Neuronal stem cell (in vitro differentiated cells): ENCODE measurements around the gene KRTAP1-5.
A peak's percentile ranks its signal among the peaks of the same experiment; 100 is the strongest.

Experiments
- DNase-seq: peaks from one replicate; pipeline ENCODE4 v3.0.0-alpha.2; 2013; ENCODE audit warnings: low spot score
- H2AFZ ChIP-seq: one replicate; pipeline ENCODE4 v1.6.1; 2013; ENCODE audit warnings: mild to moderate bottlenecking, low read length, inconsistent platforms
- H2AK5ac ChIP-seq: 2 replicates; pipeline ENCODE4 v1.6.1; 2013; ENCODE audit warnings: low read depth, mild to moderate bottlenecking, inconsistent platforms, low read length, moderate library complexity, mixed read lengths
- H2BK120ac ChIP-seq: 2 replicates; pipeline ENCODE4 v1.6.1; 2013; ENCODE audit warnings: low read depth, mild to moderate bottlenecking, inconsistent platforms, low read length, moderate library complexity, mixed read lengths
- H2BK12ac ChIP-seq: one replicate; pipeline ENCODE4 v1.6.1; 2013; ENCODE audit warnings: low read length, inconsistent platforms
- H2BK15ac ChIP-seq: 2 replicates; pipeline ENCODE4 v1.6.1; 2013; ENCODE audit warnings: mild to moderate bottlenecking, low read length, inconsistent platforms, mixed read lengths
- H2BK5ac ChIP-seq: one replicate; pipeline ENCODE4 v1.6.1; 2013; ENCODE audit warnings: inconsistent platforms, mild to moderate bottlenecking, low read length, moderate library complexity
- H3K14ac ChIP-seq: one replicate; pipeline ENCODE4 v1.6.1; 2013; ENCODE audit warnings: low read length, inconsistent platforms
- H3K18ac ChIP-seq: 2 replicates; pipeline ENCODE4 v1.6.1; 2013; ENCODE audit warnings: low read length, inconsistent platforms
- H3K23ac ChIP-seq: 2 replicates; pipeline ENCODE4 v1.6.1; 2013; ENCODE audit warnings: low read depth, mild to moderate bottlenecking, mixed read lengths, low read length, inconsistent platforms; ENCODE audit not compliant: poor library complexity
- H3K27ac ChIP-seq: replicated peaks from 3 replicates; pipeline ENCODE4 v1.5.1; 2013; ENCODE audit warnings: low read length, inconsistent platforms
- H3K27me3 ChIP-seq, 3 experiments: 2 replicates each; pipeline ENCODE4 v1.6.1; 2013; ENCODE audit warnings: low read length in 3 of 3, mild to moderate bottlenecking in 2 of 3, inconsistent platforms in 1 of 3, low read depth in 1 of 3, mixed read lengths in 1 of 3, moderate library complexity in 1 of 3; ENCODE audit not compliant: control insufficient read depth in 3 of 3, insufficient read depth in 3 of 3
- H3K36me3 ChIP-seq, 2 donors: replicated peaks in 1 of 2; 2 replicates each; pipeline ENCODE4 v1.6.1; 2013; ENCODE audit warnings: low read length in 2 of 2; ENCODE audit not compliant: control insufficient read depth in 2 of 2, insufficient read depth in 2 of 2
- H3K4ac ChIP-seq: 2 replicates; pipeline ENCODE4 v1.6.1; 2013; ENCODE audit warnings: inconsistent platforms, mild to moderate bottlenecking, low read length, moderate library complexity
- H3K4me1 ChIP-seq, 2 donors: 1 replicate in 1 of 2; 2 replicates in 1 of 2; pipeline ENCODE4 v1.6.1; 2013; ENCODE audit warnings: low read length in 2 of 2, low read depth in 1 of 2; ENCODE audit not compliant: control insufficient read depth in 2 of 2, insufficient read depth in 1 of 2
- H3K4me2 ChIP-seq: one replicate; pipeline ENCODE4 v1.6.1; 2013; ENCODE audit warnings: mild to moderate bottlenecking, low read length, inconsistent platforms; ENCODE audit not compliant: insufficient read depth, poor library complexity, severe bottlenecking
- H3K4me3 ChIP-seq, 2 donors: 2 replicates each; pipeline ENCODE4 v1.5.1; 2013; ENCODE audit warnings: low read length in 2 of 2, mild to moderate bottlenecking in 2 of 2, inconsistent platforms in 1 of 2, moderate library complexity in 1 of 2
- H3K79me1 ChIP-seq: one replicate; pipeline ENCODE4 v1.6.1; 2013; ENCODE audit warnings: low read depth, mild to moderate bottlenecking, inconsistent platforms, low read length, moderate library complexity
- H3K9ac ChIP-seq: one replicate; pipeline ENCODE4 v1.6.1; 2013; ENCODE audit warnings: mild to moderate bottlenecking, low read depth, low read length, inconsistent platforms; ENCODE audit not compliant: poor library complexity
- H3K9me3 ChIP-seq, 2 donors: replicated peaks in 1 of 2; 2 replicates each; pipeline versions ENCODE3 to v1.6.1; 2013; ENCODE audit warnings: low read length in 2 of 2, mild to moderate bottlenecking in 2 of 2, inconsistent platforms in 1 of 2, low read depth in 1 of 2, mixed read lengths in 1 of 2, moderate library complexity in 1 of 2; ENCODE audit not compliant: control insufficient read depth in 2 of 2, insufficient read depth in 1 of 2
- H4K8ac ChIP-seq: one replicate; pipeline ENCODE4 v1.6.1; 2013; ENCODE audit warnings: low read depth, mild to moderate bottlenecking, inconsistent platforms, low read length, moderate library complexity
- H4K91ac ChIP-seq: one replicate; pipeline ENCODE4 v1.6.1; 2013; ENCODE audit warnings: low read length, low read depth, mild to moderate bottlenecking, inconsistent platforms; ENCODE audit not compliant: poor library complexity
- WGBS, 2 donors: extraction: QIAGEN DNeasy Blood & Tissue Kit; methylation state at CpG; one replicate each; pipeline ENCODE4 v1.1.7; 2013; ENCODE audit warnings: missing lambda C conversion rate in 2 of 2, mixed read lengths in 1 of 2; ENCODE audit not compliant: insufficient read length in 2 of 2, insufficient replicate concordance in 1 of 2; ENCODE audit errors: extremely low coverage in 2 of 2; 5-methylcytosine and 5-hydroxymethylcytosine counted together

The KRTAP1-5 gene

GRCh38 chr17:41010441-41010840, 16.6 kb downstream of the KRTAP1-5 start:
- Histone ChIP-seq H3K9me3 (peaks cover 0 to 3% of the 10 kb centered on the region in 2 donors), H3K27me3 (no peaks in the 10 kb centered on the region), H3K4me3 (no peak overlapping the region), H3K79me1 (no peaks in the 10 kb centered on the region), H3K4ac (no peak overlapping the region), H3K14ac (no peak overlapping the region), H2AFZ (no peak overlapping the region), H4K8ac (no peak overlapping the region), H3K4me1 (peaks cover 0 to 5% of the 10 kb centered on the region in 2 donors), H3K23ac (no peak overlapping the region), H2BK5ac (no peak overlapping the region), H2AK5ac (no peak overlapping the region), H3K36me3 (no peaks in the 10 kb centered on the region), H2BK120ac (no peak overlapping the region), H3K4me2 (no peak overlapping the region), H3K18ac (no peak overlapping the region), H4K91ac (no peak overlapping the region), H2BK15ac (no peak overlapping the region), H2BK12ac (no peak overlapping the region), H3K27ac (no peak overlapping the region), H3K9ac (no peak overlapping the region)
- DNase-seq = no peak

GRCh38 chr17:41009936-41010335, 17.1 kb downstream of the KRTAP1-5 start:
- DNase-seq = no peak
- Histone ChIP-seq H2BK120ac (no peak overlapping the region), H3K27me3 (no peaks in the 10 kb centered on the region), H2BK5ac (no peak overlapping the region), H3K18ac (no peak overlapping the region), H3K9me3 (peaks cover 0 to 3% of the 10 kb centered on the region in 2 donors), H3K4ac (no peak overlapping the region), H3K9ac (no peak overlapping the region), H3K4me3 (no peak overlapping the region), H2AFZ (no peak overlapping the region), H2AK5ac (no peak overlapping the region), H3K14ac (no peak overlapping the region), H3K4me1 (peaks cover 0 to 5% of the 10 kb centered on the region in 2 donors), H3K27ac (no peak overlapping the region), H4K91ac (no peak overlapping the region), H4K8ac (no peak overlapping the region), H3K79me1 (no peaks in the 10 kb centered on the region), H3K4me2 (no peak overlapping the region), H2BK12ac (no peak overlapping the region), H3K23ac (no peak overlapping the region), H3K36me3 (no peaks in the 10 kb centered on the region), H2BK15ac (no peak overlapping the region)
- WGBS, 2 donors = no CpG with 5 or more reads among the region's 1 CpG

GRCh38 chr17:41009301-41009760, 17.7 kb downstream of the KRTAP1-5 start:
- no peak overlapping the region for H3K4ac ChIP-seq
- no peak overlapping the region for H3K23ac ChIP-seq
- no peak overlapping the region for H3K14ac ChIP-seq
- H3K4me2 ChIP-seq = no peak overlapping the region
- no peak overlapping the region for H3K4me3 ChIP-seq
- no peaks in the 10 kb centered on the region for H3K36me3 ChIP-seq
- H3K18ac ChIP-seq = no peak overlapping the region
- no peak overlapping the region for H3K27ac ChIP-seq
- no peak overlapping the region for H4K8ac ChIP-seq
- peaks cover 0 to 3% of the 10 kb centered on the region in 2 donors for H3K9me3 ChIP-seq
- no peak overlapping the region for H2AFZ ChIP-seq
- no peak overlapping the region for H2BK12ac ChIP-seq
- H2BK15ac ChIP-seq = no peak overlapping the region
- no peak overlapping the region for H2BK120ac ChIP-seq
- H3K79me1 ChIP-seq = no peaks in the 10 kb centered on the region
- H3K9ac ChIP-seq = no peak overlapping the region
- H3K4me1 ChIP-seq = peaks cover 0 to 5% of the 10 kb centered on the region in 2 donors
- H4K91ac ChIP-seq = no peak overlapping the region
- no peak overlapping the region for H2BK5ac ChIP-seq
- H3K27me3 ChIP-seq = no peaks in the 10 kb centered on the region
- no CpG with 5 or more reads among the region's 4 CpGs for WGBS, 2 donors
- DNase-seq = peak; percentile 43
- H2AK5ac ChIP-seq = no peak overlapping the region

GRCh38 chr17:41008811-41009210, 18.2 kb downstream of the KRTAP1-5 start, which contains the start of gene KRTAP3-1:
Gene KRTAP3-1 (minus strand): TSS chr17:41009128. CDS start chr17:41009074, 54 bp downstream.
- no peaks in the 10 kb centered on the region for H3K27me3 ChIP-seq
- peak within 1 kb of the TSS; percentile 94 for H2BK12ac ChIP-seq
- H3K36me3 ChIP-seq = no peaks in the 10 kb centered on the region
- H3K9ac ChIP-seq = no peak within 1 kb of the TSS
- no peak within 1 kb of the TSS for H4K91ac ChIP-seq
- no peak within 1 kb of the TSS for H2BK5ac ChIP-seq
- no peak within 1 kb of the TSS for H2BK120ac ChIP-seq
- peaks cover 0 to 3% of the 10 kb centered on the region in 2 donors for H3K9me3 ChIP-seq
- H3K4me3 ChIP-seq = peak within 1 kb of the TSS in 1 of 2 donors; percentile 68
- DNase-seq = no peak
- H3K18ac ChIP-seq = peak within 1 kb of the TSS; percentile 87
- no peak within 1 kb of the TSS for H3K4ac ChIP-seq
- no peak within 1 kb of the TSS for H3K4me2 ChIP-seq
- H2BK15ac ChIP-seq = no peak within 1 kb of the TSS
- no peak within 1 kb of the TSS for H2AFZ ChIP-seq
- peaks cover 0 to 5% of the 10 kb centered on the region in 2 donors for H3K4me1 ChIP-seq
- H3K27ac ChIP-seq = no peak within 1 kb of the TSS
- WGBS, 2 donors = no CpG with 5 or more reads among the region's 8 CpGs
- H3K14ac ChIP-seq = no peak within 1 kb of the TSS
- H2AK5ac ChIP-seq = no peak within 1 kb of the TSS
- no peaks in the 10 kb centered on the region for H3K79me1 ChIP-seq
- H4K8ac ChIP-seq = no peak within 1 kb of the TSS
- peak within 1 kb of the TSS; percentile 52 for H3K23ac ChIP-seq
